ENCODE measurements around the gene ILKAP.

The ILKAP gene

DNA sequence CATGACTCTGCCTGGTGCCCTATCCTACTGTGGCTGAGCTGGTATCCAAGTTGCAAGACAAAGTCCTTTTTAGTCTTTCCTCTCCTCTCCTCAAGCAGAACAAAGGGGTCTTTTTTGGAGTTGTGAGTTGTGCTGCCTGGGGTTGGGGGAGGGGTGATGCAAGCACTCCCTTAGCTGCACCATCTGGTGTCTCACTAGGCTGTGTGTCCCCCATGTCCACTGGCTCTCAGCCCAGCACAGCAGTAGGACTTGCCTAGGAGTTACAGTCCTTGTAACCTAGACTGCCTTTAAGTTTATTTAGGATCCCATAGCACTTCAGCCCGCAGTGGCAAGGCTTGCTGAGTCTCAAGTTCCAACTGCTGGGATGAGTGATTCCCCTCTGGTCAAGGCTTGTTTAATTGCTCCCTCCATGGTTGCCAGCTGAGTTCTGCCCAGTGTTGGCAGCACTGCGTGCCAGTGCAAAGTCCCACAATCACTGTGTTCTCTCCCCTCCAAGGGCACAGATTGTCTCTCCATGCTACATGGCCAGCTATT lies 13.2 kb upstream of the ILKAP start:
- Histone ChIP-seq H3K23ac (ENCODE audit: low read length) (no peak overlapping the region), H2BK120ac (ENCODE audit: insufficient read depth, low read length, poor library complexity) (no peak overlapping the region), H2BK12ac (ENCODE audit: low read length) (no peak overlapping the region), H3K14ac (ENCODE audit: low read length) (no peak overlapping the region), H3K79me2 (ENCODE audit: control insufficient read depth, insufficient read depth, low read length, poor library complexity) (no peaks in the 10 kb centered on the region), H2AK5ac (ENCODE audit: low read length) (no peak overlapping the region), H3K4me1 (ENCODE audit: control insufficient read depth in 1 of 2, insufficient read depth in 2 of 2, low read length in 2 of 2) (no peaks in the 10 kb centered on the region), H3K18ac (ENCODE audit: low read length) (no peak overlapping the region), H3K79me1 (ENCODE audit: low read length) (no peaks in the 10 kb centered on the region), H3K4ac (ENCODE audit: low read depth, low read length) (no peak overlapping the region), H2AFZ (ENCODE audit: insufficient read depth, low read length, poor library complexity) (no peak overlapping the region), H4K12ac (ENCODE audit: low read depth, low read length) (no peak overlapping the region), H3K4me3 (ENCODE audit: low read depth, low read length) (no peak overlapping the region), H4K8ac (ENCODE audit: low read depth, low read length) (no peak overlapping the region), H3K4me2 (ENCODE audit: low read length) (no peak overlapping the region), H3K9me3 (ENCODE audit: insufficient read depth, low read depth, low read length) (no peaks in the 10 kb centered on the region), H2BK5ac (ENCODE audit: low read depth, low read length, poor library complexity) (no peak overlapping the region), H4K91ac (ENCODE audit: low read depth, low read length) (no peak overlapping the region), H3K27ac (ENCODE audit: low read depth, low read length) (no peak overlapping the region), H3K9ac (ENCODE audit: low read length) (no peak overlapping the region), H3K36me3 (ENCODE audit: control insufficient read depth in 1 of 2, insufficient read depth in 2 of 2, low read length in 2 of 2) (no peaks in the 10 kb centered on the region), H3K27me3 (ENCODE audit: insufficient read depth, low read length) (no peaks in the 10 kb centered on the region)
- no CpG with 5 or more reads among the region's 2 CpGs for WGBS (ENCODE audit: extremely low coverage, insufficient coverage, insufficient read length)
- DNase-seq, result no peak

DNA sequence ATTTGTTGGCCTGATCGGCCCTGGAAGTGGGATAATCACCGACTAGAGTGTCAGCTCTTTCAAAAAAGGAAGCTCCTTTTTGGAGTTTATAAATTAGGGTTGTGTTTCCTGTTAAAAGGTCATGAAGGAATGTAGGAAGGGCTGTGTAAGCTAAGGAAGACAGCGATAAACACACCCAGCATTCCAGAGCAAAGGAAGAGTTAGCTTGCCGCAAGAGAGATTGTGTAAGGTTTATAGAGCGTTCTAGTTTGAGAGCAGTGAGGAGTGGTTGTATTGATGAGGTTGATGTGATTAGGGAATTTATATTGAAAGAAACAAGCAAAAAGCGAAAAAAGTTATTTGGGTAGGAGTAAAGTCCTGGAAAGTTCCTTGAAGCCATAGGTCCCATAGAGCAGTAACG lies 3.5 kb upstream of the ILKAP start:
- H3K4ac ChIP-seq (ENCODE audit: low read depth, low read length), result no peak overlapping the region
- H3K14ac ChIP-seq (ENCODE audit: low read length), result no peak overlapping the region
- DNase-seq, result no peak
- no peak overlapping the region for H2BK12ac ChIP-seq (ENCODE audit: low read length)
- no peak overlapping the region for H2AFZ ChIP-seq (ENCODE audit: insufficient read depth, low read length, poor library complexity)
- H3K27me3 ChIP-seq (ENCODE audit: insufficient read depth, low read length), result peaks cover 4% of the 10 kb centered on the region
- H3K9me3 ChIP-seq (ENCODE audit: insufficient read depth, low read depth, low read length), result no peaks in the 10 kb centered on the region
- H3K27ac ChIP-seq (ENCODE audit: low read depth, low read length), result no peak overlapping the region
- H2BK5ac ChIP-seq (ENCODE audit: low read depth, low read length, poor library complexity), result no peak overlapping the region
- no peak overlapping the region for H2AK5ac ChIP-seq (ENCODE audit: low read length)
- no peak overlapping the region for H3K9ac ChIP-seq (ENCODE audit: low read length)
- H3K4me3 ChIP-seq (ENCODE audit: low read depth, low read length), result no peak overlapping the region
- no peak overlapping the region for H4K8ac ChIP-seq (ENCODE audit: low read depth, low read length)
- H3K23ac ChIP-seq (ENCODE audit: low read length), result no peak overlapping the region
- H2BK120ac ChIP-seq (ENCODE audit: insufficient read depth, low read length, poor library complexity), result no peak overlapping the region
- no peak overlapping the region for H4K91ac ChIP-seq (ENCODE audit: low read depth, low read length)
- H3K79me2 ChIP-seq (ENCODE audit: control insufficient read depth, insufficient read depth, low read length, poor library complexity), result peaks cover 14% of the 10 kb centered on the region
- 100% methylated on average over 1 of the region's 7 CpGs for WGBS (ENCODE audit: extremely low coverage, insufficient coverage, insufficient read length)
- no peak overlapping the region for H3K4me2 ChIP-seq (ENCODE audit: low read length)
- H4K12ac ChIP-seq (ENCODE audit: low read depth, low read length), result no peak overlapping the region
- H3K18ac ChIP-seq (ENCODE audit: low read length), result no peak overlapping the region
- H3K4me1 ChIP-seq (ENCODE audit: control insufficient read depth in 1 of 2, insufficient read depth in 2 of 2, low read length in 2 of 2), result peaks cover 5 to 8% of the 10 kb centered on the region in 2 experiments
- peaks cover 9% of the 10 kb centered on the region for H3K79me1 ChIP-seq (ENCODE audit: low read length)
- no peaks in the 10 kb centered on the region for H3K36me3 ChIP-seq (ENCODE audit: control insufficient read depth in 1 of 2, insufficient read depth in 2 of 2, low read length in 2 of 2)

DNA sequence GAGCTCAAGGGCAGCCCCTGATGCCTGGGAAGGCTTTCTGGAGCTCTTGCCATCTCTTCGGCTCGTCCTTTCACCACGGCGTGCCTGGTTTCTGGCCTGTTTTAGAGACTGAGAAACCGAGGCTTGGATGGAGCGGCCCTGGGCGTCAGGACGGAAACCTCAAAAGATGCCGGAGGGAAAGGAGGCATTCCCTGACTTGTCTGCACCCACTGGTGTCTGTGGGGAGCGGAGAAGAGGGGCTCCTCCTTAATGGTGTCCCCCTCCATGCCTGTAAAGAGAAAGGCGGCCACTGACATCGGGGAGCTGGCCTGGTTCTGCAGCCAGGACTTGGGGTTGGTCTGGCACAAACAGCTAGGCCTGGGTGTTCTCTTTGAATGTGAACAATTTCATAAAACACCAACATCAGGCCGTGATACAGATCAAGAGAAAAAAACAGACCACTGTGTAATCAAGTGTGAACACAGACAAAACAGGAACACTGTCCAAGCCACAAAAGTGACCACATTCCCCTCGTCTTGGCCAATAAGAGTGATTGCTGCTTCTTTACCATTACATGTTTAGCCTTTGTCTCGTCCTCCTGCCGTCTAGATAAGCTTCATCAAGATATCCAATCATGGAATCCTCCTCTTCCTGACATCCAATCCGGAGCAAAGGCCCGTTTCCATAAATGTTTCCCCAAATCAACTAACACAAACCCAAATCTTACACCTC lies 633 bp upstream of the ILKAP start:
- peaks cover 5 to 11% of the 10 kb centered on the region in 2 experiments for H3K4me1 ChIP-seq (ENCODE audit: control insufficient read depth in 1 of 2, insufficient read depth in 2 of 2, low read length in 2 of 2)
- no peak overlapping the region for H2BK12ac ChIP-seq (ENCODE audit: low read length)
- H4K91ac ChIP-seq (ENCODE audit: low read depth, low read length), result peak overlapping the region; percentile 85
- H3K79me1 ChIP-seq (ENCODE audit: low read length), result peaks cover 9% of the 10 kb centered on the region
- H4K12ac ChIP-seq (ENCODE audit: low read depth, low read length), result peak overlapping the region; percentile 81
- no peaks in the 10 kb centered on the region for H3K9me3 ChIP-seq (ENCODE audit: insufficient read depth, low read depth, low read length)
- WGBS (ENCODE audit: extremely low coverage, insufficient coverage, insufficient read length), result no CpG with 5 or more reads among the region's 18 CpGs
- H3K27me3 ChIP-seq (ENCODE audit: insufficient read depth, low read length), result no peaks in the 10 kb centered on the region
- no peak for DNase-seq
- peak overlapping the region; percentile 73 for H2BK5ac ChIP-seq (ENCODE audit: low read depth, low read length, poor library complexity)
- H3K4me2 ChIP-seq (ENCODE audit: low read length), result peak overlapping the region; percentile 58
- no peak overlapping the region for H3K4me3 ChIP-seq (ENCODE audit: low read depth, low read length)
- H3K4ac ChIP-seq (ENCODE audit: low read depth, low read length), result peak overlapping the region; percentile 22
- no peaks in the 10 kb centered on the region for H3K36me3 ChIP-seq (ENCODE audit: control insufficient read depth in 1 of 2, insufficient read depth in 2 of 2, low read length in 2 of 2)
- H3K79me2 ChIP-seq (ENCODE audit: control insufficient read depth, insufficient read depth, low read length, poor library complexity), result peaks cover 24% of the 10 kb centered on the region
- peak overlapping the region; percentile 80 for H4K8ac ChIP-seq (ENCODE audit: low read depth, low read length)
- H3K27ac ChIP-seq (ENCODE audit: low read depth, low read length), result peak overlapping the region; percentile 63
- H3K23ac ChIP-seq (ENCODE audit: low read length), result no peak overlapping the region
- H2BK120ac ChIP-seq (ENCODE audit: insufficient read depth, low read length, poor library complexity), result peak overlapping the region; percentile 80
- peak overlapping the region; percentile 25 for H2AK5ac ChIP-seq (ENCODE audit: low read length)
- peak overlapping the region; percentile 82 for H3K18ac ChIP-seq (ENCODE audit: low read length)
- H3K9ac ChIP-seq (ENCODE audit: low read length), result peak overlapping the region; percentile 28
- peak overlapping the region; percentile 88 for H2AFZ ChIP-seq (ENCODE audit: insufficient read depth, low read length, poor library complexity)
- peak overlapping the region; percentile 57 for H3K14ac ChIP-seq (ENCODE audit: low read length)

DNA sequence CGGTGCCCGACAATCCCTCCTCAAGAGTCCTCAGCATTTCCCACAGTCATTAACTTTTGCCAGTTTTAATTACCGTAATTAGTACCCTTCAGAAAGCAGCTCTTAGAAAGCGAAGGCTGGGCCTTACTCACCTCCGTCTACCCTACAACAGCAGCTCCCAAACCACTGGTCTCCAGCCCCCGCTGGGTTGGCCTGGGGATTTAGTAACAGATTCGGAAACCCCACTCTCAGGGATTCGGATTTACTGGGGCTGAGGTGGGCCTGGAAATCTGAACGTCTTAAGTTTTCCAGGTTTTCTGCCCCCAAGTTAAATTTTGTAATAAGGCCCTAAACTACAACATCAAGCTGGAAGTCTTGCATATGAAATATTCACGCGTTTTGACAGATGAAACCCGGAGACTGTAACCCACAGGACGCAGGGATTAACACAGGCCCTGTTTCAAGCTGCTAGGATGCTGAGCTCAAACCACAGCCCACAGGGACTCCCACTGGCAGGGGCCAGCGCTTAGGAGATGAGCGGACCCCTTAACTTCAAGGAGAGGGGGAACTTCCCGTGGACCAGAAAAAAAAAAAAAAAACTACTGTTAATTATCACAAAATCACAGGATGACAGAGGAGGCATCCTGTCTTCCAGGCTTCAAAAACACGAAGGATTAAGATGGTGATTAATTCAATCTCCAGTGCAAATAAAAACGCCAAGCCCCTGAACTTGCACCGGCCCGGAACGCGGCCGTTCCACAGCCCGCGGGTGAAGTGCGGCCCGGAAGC lies 985 bp downstream of the ILKAP start:
- no CpG with 5 or more reads among the region's 27 CpGs for WGBS (ENCODE audit: extremely low coverage, insufficient coverage, insufficient read length)
- Histone ChIP-seq H3K4me2 (ENCODE audit: low read length) (peak overlapping the region; percentile 63), H3K18ac (ENCODE audit: low read length) (peak overlapping the region; percentile 35), H3K23ac (ENCODE audit: low read length) (no peak overlapping the region), H3K9ac (ENCODE audit: low read length) (peak overlapping the region; percentile 97), H2BK12ac (ENCODE audit: low read length) (no peak overlapping the region), H3K27ac (ENCODE audit: low read depth, low read length) (no peak overlapping the region), H2AFZ (ENCODE audit: insufficient read depth, low read length, poor library complexity) (peak overlapping the region; percentile 56), H3K9me3 (ENCODE audit: insufficient read depth, low read depth, low read length) (no peaks in the 10 kb centered on the region), H4K12ac (ENCODE audit: low read depth, low read length) (peak overlapping the region; percentile 63), H3K79me1 (ENCODE audit: low read length) (peaks cover 9% of the 10 kb centered on the region), H3K4me1 (ENCODE audit: control insufficient read depth in 1 of 2, insufficient read depth in 2 of 2, low read length in 2 of 2) (peaks cover 5 to 11% of the 10 kb centered on the region in 2 experiments), H2BK120ac (ENCODE audit: insufficient read depth, low read length, poor library complexity) (peak overlapping the region; percentile 14), H3K4me3 (ENCODE audit: low read depth, low read length) (peak overlapping the region; percentile 96), H2BK5ac (ENCODE audit: low read depth, low read length, poor library complexity) (peak overlapping the region; percentile 37), H3K4ac (ENCODE audit: low read depth, low read length) (peak overlapping the region; percentile 88), H3K27me3 (ENCODE audit: insufficient read depth, low read length) (no peaks in the 10 kb centered on the region), H4K8ac (ENCODE audit: low read depth, low read length) (peak overlapping the region; percentile 66), H3K14ac (ENCODE audit: low read length) (peak overlapping the region; percentile 45), H2AK5ac (ENCODE audit: low read length) (no peak overlapping the region), H4K91ac (ENCODE audit: low read depth, low read length) (peak overlapping the region; percentile 53), H3K79me2 (ENCODE audit: control insufficient read depth, insufficient read depth, low read length, poor library complexity) (peaks cover 28% of the 10 kb centered on the region), H3K36me3 (ENCODE audit: control insufficient read depth in 1 of 2, insufficient read depth in 2 of 2, low read length in 2 of 2) (no peaks in the 10 kb centered on the region)
- peak in 1 of 2 donors; percentile 10 for DNase-seq

Data from trophoblast cell (in vitro differentiated cells and primary cell).